Ovary (tissue), 3 donors: ENCODE results near the gene KMT2A.

Source experiments
- CTCF ChIP-seq, 3 donors: fragments of 450-650 bp in 2 of 3; fragments of 200-600 bp in 1 of 3; IDR thresholded peaks; one replicate each; pipeline versions ENCODE4 v1.5.1 to v1.8.0; 2016 to 2022; ENCODE audit warnings: antibody characterized with exemption in 3 of 3, mild to moderate bottlenecking in 1 of 3
- EP300 ChIP-seq: sonication (generic); formaldehyde crosslinking; IDR thresholded peaks from one replicate; pipeline ENCODE4 v1.6.1; 2017; ENCODE audit warnings: antibody characterized with exemption
- POLR2A ChIP-seq: fragments of 450-650 bp; IDR thresholded peaks from one replicate; pipeline ENCODE4 v1.6.1; 2017; ENCODE audit warnings: antibody characterized with exemption, mild to moderate bottlenecking, moderate library complexity
- donor health status: DM: no; HTN: no; CAD: no.

DNA sequence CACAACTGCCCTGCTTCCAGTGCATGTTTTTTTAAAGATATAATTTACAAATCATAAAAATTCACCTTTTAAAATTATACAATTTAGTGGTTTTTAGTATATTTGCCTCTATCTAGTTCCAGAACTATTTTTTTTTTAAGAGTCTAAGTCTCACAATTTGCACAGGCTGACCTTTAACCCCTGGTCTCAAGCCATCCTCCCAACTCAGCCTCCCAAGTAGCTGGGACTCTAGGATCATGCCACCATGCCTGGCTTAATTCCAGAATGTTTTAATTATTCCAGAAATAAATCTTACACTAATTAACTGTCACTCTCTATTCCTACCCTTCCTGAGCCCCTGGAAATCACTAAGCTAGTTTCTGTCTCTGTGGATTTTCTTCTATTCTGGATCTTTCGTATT, 134.5 kb downstream of the KMT2A start:
- TF ChIP-seq CTCF (IDR thresholded peaks at IDR 0.05) = no peak
- no peak for TF ChIP-seq EP300
- TF ChIP-seq POLR2A = no peak
